Esophagus squamous epithelium (tissue), 4 donors: ENCODE results near the gene GLIS1.

Experiments used
- CTCF ChIP-seq, 6 experiments: fragments of 450-650 bp in 4 of 6; fragments of 200-600 bp in 2 of 6; sonication (generic) in 2 of 6; IDR thresholded peaks; one replicate each; pipeline ENCODE4 v1.5.1; 2016 to 2019; ENCODE audit warnings: antibody characterized with exemption in 6 of 6, mild to moderate bottlenecking in 4 of 6, moderate library complexity in 4 of 6
- POLR2A ChIP-seq, 4 donors: fragments of 450-650 bp; IDR thresholded peaks; one replicate each; pipeline ENCODE4 v1.6.1; 2017; ENCODE audit warnings: antibody characterized with exemption in 4 of 4, mild to moderate bottlenecking in 4 of 4, moderate library complexity in 3 of 4

GRCh38 chr1:53655931-53656746, 82.8 kb downstream of the GLIS1 start:
- TF ChIP-seq CTCF (IDR thresholded peaks at IDR 0.05) (no peak), POLR2A (IDR thresholded peaks at IDR 0.05) (no peak)
